ENCODE data around the gene MMRN2.
"Not testable (repeated sequence)": the region's sequence is repeated elsewhere in the genome, so short reads cannot be mapped to it uniquely, and the experiment has no call there.

Gene MMRN2

GRCh38 chr10:86937502-86938154, 19.8 kb downstream of the MMRN2 start:
- DNase-seq: no peak

GRCh38 chr10:86936661-86937501, 20.5 kb downstream of the MMRN2 start:
- DNase-seq: no peak

GRCh38 chr10:86934162-86934711, 23.2 kb downstream of the MMRN2 start:
- not testable (repeated sequence) for DNase-seq

GRCh38 chr10:86932674-86933073, 24.7 kb downstream of the MMRN2 start:
- DNase-seq: no peak

GRCh38 chr10:86931872-86932271, 25.5 kb downstream of the MMRN2 start:
- no peak for DNase-seq

GRCh38 chr10:86929468-86930380, 27.7 kb downstream of the MMRN2 start:
- no peak for DNase-seq

- DNase-seq: no peak
Observed at GRCh38 chr10:86922553-86922961, 34.9 kb downstream of the MMRN2 start.

- no peak for DNase-seq
Observed at GRCh38 chr10:86918022-86918471, 39.4 kb downstream of the MMRN2 start.

GRCh38 chr10:86914734-86915133, 42.7 kb downstream of the MMRN2 start:
- DNase-seq: no peak

- no peak for DNase-seq
Observed at GRCh38 chr10:86905429-86905828, 52.0 kb downstream of the MMRN2 start.

- no peak for DNase-seq
Observed at GRCh38 chr10:86904600-86904999, 52.8 kb downstream of the MMRN2 start.

GRCh38 chr10:86900955-86901354, 56.5 kb downstream of the MMRN2 start:
- peak; percentile 59 for DNase-seq

GRCh38 chr10:86899670-86900276, 57.6 kb downstream of the MMRN2 start:
- peak; percentile 78 for DNase-seq

- DNase-seq: peak; percentile 39
Observed at GRCh38 chr10:86899132-86899531, 58.3 kb downstream of the MMRN2 start.

GRCh38 chr10:86898511-86898910, 58.9 kb downstream of the MMRN2 start:
- no peak for DNase-seq

- DNase-seq: no peak
Observed at GRCh38 chr10:86889997-86890396, 67.4 kb downstream of the MMRN2 start.

- DNase-seq: no peak
Observed at GRCh38 chr10:86888585-86889381, 68.6 kb downstream of the MMRN2 start.

Data from midbrain (tissue), 1 donor.